NK-92 (cell line): ENCODE measurements around the gene CBX3.
"Not testable (repeated sequence)": the region's sequence is repeated elsewhere in the genome, so short reads cannot be mapped to it uniquely, and the experiment has no call there.

Experiments used
- DNase-seq: peaks from one replicate; lab custom pipeline; 2025; ENCODE audit not compliant: unreplicated experiment; lab: John Stamatoyannopoulos, UW

The CBX3 gene

DNA sequence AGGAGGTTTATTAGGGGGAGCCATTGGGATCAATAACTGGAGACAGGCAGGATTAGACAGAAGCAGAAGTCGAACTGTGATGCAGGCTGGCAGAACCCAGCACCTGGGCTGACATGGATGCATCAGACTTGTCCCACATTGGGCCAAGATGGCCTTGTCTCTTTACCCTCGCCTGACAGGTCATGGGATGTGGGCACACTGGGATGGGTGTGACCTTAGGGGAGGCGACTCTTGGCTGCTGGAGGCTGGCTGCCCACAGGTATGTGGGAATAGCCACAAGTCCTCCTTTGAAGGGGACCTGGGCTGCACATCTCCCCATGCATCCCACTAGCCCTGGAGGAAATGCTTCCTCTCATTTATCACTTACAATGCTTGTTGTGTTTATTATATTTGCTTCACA lies 32.3 kb upstream of the CBX3 start:
- no peak for DNase-seq

DNA sequence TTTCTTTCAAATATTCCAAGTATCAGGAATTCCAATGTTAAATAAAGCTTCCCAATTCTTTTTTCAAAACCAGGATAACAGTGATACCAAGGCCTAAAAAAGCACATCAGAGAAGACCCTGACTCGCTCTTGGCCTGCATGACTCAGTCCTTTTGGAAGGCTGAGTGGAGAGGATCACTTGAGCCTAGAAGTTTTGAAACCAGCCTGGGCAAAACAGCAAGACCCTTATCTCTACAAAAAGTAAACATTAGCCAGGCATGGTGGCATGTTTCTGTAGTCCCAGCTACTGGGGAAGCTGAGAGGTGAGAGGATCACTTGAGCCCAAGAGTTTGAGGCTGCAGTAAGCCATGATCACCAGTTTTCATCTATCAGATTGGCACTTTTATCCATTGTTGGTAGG lies 30.9 kb upstream of the CBX3 start:
- DNase-seq = no peak

DNA sequence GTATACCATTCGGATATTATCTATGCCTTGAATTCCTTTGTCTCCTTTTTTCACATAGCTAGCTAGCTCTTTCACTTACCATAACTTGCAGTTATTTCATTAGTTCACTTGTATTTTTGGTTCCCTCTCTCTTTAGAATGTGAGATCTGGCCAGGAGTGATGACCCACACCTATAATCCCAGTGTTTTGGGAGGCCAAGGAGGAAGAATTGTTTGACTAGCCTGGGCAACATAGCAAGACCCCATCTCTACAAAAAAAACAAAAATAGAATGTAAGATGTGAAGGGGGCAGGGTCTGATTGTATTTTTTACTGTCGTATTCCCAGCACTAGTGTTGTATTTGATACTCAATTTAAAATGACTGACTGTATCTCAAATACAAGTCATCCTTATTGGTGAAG lies 29.9 kb upstream of the CBX3 start:
- no peak for DNase-seq

DNA sequence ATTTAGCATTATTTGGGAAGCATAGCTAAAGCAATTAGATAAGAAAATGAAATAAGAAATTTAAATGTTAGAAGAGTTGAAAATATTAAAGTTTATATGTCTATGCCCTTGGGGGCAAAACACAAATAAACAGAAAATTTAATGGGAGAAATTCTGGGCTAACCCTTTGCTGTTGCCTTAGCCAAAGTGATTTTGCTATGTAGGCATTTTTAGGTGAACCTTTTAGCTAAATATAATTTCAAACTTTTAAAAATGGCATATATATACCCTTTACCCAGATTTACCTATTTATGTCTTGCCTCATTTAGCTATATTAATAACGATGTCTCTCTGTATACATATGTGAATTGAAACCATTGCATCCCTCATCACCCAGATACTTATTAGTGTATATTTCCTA lies 29.5 kb upstream of the CBX3 start:
- DNase-seq = no peak

DNA sequence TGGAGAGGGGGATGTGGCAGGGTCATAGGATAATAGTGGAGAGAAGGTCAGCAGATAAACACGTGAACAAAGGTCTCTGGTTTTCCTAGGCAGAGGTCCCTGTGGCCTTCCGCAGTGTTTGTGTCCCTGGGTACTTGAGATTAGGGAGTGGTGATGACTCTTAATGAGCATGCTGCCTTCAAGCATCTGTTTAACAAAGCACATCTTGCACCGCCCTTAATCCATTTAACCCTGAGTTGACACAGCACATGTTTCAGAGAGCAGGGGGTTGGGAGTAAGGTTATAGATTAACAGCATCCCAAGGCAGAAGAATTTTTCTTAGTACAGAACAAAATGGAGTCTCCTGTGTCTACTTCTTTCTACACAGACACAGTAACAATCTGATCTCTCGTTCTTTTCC lies 25.6 kb upstream of the CBX3 start:
- not testable (repeated sequence) for DNase-seq

DNA sequence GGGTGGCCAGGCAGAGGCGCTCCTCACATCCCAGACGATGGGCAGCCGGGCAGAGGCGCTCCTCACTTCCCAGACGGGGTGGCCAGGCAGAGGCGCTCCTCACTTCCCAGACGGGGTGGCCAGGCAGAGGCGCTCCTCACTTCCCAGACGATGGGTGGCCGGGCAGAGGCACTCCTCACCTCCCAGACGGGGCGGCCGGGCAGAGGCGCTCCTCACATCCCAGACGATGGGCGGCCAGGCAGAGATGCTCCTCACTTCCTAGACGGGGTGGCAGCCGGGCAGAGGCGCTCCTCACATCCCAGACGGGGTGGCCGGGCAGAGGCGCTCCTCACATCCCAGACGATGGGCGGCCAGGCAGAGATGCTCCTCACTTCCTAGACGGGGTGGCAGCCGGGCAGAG lies 24.8 kb upstream of the CBX3 start:
- DNase-seq = not testable (repeated sequence)

DNA sequence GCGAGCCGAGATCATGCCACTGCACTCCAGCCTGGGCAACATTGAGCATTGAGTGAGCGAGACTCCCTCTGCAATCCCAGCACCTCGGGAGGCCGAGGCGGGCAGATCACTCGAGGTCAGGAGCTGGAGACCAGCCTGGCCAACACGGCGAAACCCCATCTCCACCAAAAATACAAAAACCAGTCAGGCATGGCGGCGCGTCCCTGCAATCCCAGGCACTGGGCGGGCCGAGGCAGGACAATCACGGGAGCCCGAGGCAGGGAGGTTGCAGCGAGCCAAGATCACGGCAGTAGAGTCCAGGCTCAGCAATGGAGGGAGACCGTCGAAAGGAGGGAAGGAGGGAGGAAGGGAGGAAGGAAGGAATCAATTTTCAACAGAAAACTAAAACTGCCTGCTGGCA lies 24.3 kb upstream of the CBX3 start:
- not testable (repeated sequence) for DNase-seq

DNA sequence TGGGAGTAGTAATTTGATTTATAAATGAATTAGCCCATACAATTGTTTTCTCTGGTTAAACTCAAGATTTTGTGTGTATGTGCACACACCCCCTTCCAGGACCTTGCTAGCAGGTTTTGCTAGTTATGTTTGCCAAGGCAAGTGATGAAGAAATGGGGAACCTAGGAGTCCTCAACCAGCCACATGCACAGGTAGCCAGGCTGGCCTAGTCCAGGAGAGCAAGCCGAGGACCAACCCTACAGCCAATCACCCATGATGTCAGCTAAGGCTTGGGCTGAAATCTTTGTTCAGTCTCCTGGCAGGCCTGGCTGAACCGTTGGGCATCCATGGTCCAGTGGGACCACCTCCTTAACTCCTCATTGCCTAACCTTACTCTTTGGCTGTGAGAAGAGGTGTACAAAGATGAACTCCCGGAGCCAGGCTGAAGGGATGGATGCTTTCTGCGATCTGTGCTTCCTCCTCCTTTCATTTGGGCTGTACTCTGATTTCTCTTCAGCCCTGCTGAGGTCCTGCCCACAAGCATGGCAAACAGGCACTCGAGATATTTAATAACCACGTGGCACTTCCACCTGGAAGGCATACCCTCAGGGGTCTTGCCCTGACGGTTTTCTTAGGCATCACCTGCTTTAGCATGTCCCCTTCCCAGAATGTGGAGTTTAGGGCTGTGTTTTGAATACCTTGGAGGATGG lies 23.1 kb upstream of the CBX3 start:
- no peak for DNase-seq

DNA sequence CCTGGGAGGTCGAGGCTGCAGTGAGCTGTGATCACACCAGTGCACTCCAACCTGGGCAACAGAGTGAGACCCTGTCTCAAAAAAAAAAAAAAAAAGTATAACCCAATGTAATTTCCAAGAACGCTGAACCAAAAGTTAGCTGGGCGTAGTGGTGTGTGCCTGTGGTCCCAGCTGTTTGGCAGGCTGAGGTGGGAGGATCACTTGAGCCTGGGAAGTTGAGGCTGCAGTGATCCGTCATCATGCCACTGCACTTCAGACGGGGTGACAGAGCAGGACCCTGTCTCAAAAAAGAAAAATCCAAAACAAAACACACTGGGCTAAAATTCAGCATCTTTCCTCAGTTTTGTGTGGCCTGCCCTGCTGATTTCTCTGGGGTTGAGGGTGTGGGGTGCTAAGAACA lies 22.1 kb upstream of the CBX3 start:
- no peak for DNase-seq

DNA sequence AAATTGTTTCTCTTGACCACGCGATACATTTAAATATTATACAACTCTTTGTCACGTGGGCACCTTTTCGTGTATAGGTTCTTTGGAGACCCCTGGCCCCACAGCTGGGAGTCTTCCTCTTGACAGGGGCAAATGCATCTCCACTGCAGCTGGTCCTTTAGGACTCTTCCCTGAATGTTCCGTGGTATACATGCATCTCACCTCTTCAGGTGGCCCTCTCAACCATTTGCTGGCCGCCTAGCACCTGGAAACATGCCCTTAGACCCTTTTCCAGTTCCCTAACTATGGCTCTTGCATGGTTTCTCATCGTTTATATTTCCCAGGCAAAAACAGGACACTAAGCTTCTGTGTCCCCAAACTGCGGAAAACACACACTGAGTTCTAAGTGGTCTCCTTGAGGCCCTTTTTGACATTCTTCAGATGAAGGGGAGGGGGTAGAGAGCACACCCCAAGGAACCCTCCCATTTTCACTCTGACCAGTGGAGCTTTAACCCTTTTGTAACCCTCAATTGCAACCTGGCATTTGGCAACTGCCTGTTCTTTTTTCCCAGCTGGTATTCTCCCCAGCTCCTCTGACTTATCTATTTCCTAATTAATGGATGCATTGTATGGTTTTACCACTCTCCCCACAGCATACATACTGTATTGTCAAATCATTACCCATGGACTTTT lies 21.6 kb upstream of the CBX3 start:
- DNase-seq = no peak

DNA sequence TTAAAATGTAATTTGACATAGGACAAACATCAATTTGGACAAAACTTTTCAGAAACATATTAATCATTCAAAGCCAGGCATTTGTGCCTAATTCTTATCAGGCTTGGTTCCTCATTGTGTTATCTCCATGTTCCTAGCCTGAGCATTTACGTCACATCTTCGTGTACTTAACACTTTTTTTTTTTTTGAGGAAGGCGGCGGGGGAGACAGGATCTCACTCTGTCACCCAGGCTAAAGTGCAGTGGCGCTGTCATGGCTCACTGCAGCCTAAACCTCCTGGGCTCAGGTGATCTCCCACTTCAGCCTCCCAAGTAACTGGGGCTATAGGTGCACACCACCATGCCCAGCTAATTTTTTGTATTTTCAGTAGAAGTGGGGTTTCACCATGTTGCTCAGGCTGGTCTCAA lies 20.8 kb upstream of the CBX3 start:
- DNase-seq = no peak

DNA sequence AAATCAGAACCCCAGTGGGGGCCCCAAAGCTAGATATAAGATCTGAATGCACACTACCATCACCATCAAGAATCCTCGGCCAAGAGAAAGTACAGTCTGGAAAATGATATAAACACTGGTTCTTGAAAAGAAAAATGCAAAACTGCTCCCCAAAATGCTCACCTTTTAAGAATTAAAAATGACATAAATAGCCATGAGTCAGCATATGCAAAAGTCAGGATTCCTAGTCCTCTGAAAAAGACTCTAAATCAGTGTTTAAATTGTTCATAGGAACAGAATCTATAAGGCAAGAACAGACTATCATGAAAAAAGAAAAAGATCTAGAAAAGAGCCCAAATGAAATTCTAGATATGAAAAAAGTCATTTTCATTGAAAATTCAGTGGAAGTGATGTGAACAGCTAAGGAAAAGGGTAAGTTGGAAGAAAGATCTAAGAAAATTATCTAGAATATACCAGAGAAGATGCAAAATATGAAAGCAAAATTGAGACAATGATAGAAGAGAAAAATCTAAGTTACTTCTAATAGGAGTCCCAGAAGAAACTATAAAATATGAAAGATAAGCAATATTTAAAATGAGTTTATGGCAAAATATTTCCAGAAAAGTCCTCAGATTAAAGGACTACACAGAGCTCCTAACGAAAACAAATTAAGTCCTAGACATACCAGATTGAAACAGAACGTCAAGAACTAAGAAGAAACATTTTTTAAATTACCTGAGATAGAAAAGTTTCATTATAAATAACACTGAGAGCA lies 19.9 kb upstream of the CBX3 start:
- no peak for DNase-seq

DNA sequence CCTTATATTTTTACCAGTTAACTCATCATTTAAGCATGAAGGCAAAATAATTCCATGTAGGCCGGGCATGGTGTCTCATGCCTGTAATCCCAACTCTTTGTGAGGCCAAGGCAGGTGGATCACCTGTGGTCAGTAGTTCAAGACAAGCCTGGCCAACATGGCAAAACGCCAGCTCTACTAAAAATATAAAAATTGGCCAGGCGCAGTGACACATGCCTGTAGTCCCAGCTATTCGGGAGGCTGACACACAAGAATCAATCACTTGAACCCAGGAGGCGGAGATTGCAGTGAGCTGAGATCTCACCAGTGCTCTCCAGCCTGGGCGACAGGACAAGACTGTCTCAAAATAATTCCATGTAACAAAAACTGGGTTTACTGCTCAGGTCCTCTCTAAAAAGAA lies 19.3 kb upstream of the CBX3 start:
- no peak for DNase-seq

DNA sequence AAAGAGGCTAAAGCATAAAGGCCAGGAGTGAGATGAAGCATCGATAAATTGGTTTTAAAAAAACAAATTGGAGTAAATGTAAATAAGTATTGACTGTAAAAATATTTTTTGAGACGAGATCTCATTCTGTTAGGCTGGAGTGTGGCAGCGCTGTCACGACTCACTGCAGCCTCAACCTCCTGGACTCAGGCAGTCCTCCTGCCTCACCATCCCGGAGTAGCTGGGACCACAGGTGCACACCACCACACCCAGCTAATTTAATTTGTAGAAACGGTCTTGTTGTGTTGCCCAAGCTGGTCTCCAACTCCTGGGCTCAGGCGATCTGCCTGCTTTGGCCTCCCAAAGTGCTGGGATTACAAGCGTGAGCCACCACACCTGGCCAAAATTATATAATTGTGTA lies 18.8 kb upstream of the CBX3 start:
- DNase-seq = no peak

DNA sequence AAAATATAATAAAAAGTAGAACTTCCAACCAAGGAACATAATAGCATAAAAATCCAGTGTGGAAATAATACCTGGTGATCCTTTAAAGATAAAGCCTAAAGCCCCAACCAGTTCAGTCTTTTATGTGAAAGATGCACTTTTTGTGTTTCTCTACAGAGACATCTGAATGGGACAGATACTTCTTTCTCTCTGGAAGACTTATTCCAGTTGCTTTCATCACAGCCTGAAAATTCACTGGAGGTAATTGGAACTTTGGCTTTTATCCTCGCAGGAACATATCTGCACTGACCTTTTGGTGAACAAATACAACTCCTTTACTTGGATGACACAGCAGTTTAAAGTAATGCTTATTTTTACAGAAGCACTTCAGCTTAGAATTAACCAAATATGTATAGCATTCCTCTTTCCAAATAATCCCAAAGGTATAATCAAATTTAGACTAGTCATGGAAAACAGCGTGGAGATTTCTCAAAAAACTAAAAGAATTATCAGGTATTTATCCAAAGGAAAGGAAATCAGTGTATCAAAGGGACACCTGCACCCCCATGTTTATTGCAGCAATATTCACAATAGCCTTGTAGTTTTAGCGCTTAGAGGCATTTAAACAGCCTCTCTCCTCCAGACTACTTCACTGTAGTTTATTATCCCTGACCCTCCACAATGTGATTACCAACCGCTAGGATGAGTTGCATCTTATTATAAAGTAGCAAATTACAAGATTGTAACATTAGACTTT lies 17.8 kb upstream of the CBX3 start:
- no peak for DNase-seq

DNA sequence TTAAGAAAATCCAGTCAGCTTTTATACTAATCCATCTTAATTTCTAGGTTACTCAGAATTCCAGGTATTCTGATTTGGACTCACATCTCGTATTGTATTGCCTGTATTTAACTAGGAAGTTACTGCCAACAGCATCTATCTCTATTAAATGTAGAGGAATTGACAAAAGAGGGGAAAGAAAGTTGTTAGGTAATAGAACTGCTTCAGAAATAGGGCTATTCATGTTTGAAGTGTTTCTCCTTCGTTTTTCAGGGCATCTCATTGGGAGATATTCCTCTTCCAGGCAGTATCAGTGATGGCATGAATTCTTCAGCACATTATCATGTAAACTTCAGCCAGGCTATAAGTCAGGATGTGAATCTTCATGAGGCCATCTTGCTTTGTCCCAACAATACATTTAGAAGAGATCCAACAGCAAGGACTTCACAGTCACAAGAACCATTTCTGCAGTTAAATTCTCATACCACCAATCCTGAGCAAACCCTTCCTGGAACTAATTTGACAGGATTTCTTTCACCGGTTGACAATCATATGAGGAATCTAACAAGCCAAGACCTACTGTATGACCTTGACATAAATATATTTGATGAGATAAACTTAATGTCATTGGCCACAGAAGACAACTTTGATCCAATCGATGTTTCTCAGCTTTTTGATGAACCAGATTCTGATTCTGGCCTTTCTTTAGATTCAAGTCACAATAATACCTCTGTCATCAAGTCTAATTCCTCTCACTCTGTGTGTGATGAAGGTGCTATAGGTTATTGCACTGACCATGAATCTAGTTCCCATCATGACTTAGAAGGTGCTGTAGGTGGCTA lies 17.1 kb upstream of the CBX3 start:
- DNase-seq = not testable (repeated sequence)

DNA sequence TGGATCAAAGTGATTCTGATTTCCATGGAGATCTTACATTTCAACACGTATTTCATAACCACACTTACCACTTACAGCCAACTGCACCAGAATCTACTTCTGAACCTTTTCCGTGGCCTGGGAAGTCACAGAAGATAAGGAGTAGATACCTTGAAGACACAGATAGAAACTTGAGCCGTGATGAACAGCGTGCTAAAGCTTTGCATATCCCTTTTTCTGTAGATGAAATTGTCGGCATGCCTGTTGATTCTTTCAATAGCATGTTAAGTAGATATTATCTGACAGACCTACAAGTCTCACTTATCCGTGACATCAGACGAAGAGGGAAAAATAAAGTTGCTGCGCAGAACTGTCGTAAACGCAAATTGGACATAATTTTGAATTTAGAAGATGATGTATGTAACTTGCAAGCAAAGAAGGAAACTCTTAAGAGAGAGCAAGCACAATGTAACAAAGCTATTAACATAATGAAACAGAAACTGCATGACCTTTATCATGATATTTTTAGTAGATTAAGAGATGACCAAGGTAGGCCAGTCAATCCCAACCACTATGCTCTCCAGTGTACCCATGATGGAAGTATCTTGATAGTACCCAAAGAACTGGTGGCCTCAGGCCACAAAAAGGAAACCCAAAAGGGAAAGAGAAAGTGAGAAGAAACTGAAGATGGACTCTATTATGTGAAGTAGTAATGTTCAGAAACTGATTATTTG lies 16.3 kb upstream of the CBX3 start:
- DNase-seq = no peak

DNA sequence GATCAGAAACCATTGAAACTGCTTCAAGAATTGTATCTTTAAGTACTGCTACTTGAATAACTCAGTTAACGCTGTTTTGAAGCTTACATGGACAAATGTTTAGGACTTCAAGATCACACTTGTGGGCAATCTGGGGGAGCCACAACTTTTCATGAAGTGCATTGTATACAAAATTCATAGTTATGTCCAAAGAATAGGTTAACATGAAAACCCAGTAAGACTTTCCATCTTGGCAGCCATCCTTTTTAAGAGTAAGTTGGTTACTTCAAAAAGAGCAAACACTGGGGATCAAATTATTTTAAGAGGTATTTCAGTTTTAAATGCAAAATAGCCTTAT lies 15.7 kb upstream of the CBX3 start:
- DNase-seq = no peak

DNA sequence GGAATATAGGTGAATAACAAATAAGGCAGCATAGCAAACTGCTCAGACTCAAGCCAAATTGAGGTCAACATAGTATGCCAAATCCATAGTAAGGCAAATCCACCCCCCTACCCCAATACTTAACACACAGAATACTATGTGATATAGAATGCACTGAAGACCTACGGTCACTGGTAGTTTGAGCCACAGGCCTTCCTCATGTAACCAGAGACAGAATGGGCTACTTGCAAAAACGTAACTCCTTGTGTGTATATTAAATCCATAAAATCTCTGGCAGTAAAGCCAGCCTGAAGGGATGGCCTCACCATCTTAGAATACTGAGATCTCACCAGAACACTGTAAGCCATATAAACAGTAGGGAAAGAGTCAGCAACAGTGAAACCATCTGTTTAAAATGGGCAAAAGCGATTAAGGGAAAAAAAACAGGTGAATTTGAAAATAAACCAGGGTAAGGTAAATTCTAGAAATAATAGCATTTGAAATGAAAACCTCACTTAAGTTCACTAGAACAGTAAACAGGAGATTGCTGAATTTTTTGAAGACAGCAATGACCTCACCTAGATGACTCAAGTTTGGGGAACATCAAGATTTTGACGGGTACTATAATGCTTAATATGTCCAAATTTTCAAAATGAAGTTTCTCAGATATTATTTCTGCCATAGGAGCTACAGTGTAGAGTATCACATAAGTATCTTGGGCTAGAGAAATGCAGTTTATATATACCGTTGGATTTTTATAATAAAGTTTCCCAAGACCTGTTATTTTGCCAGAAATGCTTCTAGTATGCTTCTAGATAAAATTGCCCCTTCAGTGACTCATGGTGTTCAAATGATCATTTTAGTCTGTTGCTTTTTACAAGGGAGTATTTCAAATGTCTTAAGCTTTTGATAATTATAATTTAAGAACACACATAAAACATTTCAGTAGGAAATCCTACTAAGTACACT lies 14.9 kb upstream of the CBX3 start:
- DNase-seq = no peak
